GM21360 (cell line): ENCODE results near the gene FOXO1.

Source experiments
- ATAC-seq: cut with Tn5 transposase; IDR thresholded peaks from one replicate; pipeline ENCODE4 v1.9.1; 2021; ENCODE audit warnings: mild to moderate bottlenecking, moderate library complexity; ENCODE audit not compliant: unreplicated experiment

FOXO1 gene

GRCh38 chr13:40640202-40640601 lies 26.2 kb downstream of the FOXO1 start:
- no peak for ATAC-seq

GRCh38 chr13:40639221-40639681 lies 27.2 kb downstream of the FOXO1 start:
- no peak for ATAC-seq

GRCh38 chr13:40637643-40638042 lies 28.8 kb downstream of the FOXO1 start:
- no peak for ATAC-seq

GRCh38 chr13:40635315-40635995 lies 31.0 kb downstream of the FOXO1 start:
- no peak for ATAC-seq

GRCh38 chr13:40632915-40633314 lies 33.5 kb downstream of the FOXO1 start:
- ATAC-seq = no peak

- ATAC-seq = no peak
Observed at GRCh38 chr13:40631605-40632004, 34.8 kb downstream of the FOXO1 start.

GRCh38 chr13:40629678-40630384 lies 36.6 kb downstream of the FOXO1 start:
- peak; percentile 89 for ATAC-seq

GRCh38 chr13:40626977-40627376 lies 39.5 kb downstream of the FOXO1 start:
- ATAC-seq = no peak

- no peak for ATAC-seq
Observed at GRCh38 chr13:40626561-40626960, 39.9 kb downstream of the FOXO1 start.

- ATAC-seq = no peak
Observed at GRCh38 chr13:40624986-40625385, 41.5 kb downstream of the FOXO1 start.

GRCh38 chr13:40624383-40624782 lies 42.1 kb downstream of the FOXO1 start:
- ATAC-seq = no peak

GRCh38 chr13:40622761-40623160 lies 43.7 kb downstream of the FOXO1 start:
- ATAC-seq = no peak

GRCh38 chr13:40622246-40622645 lies 44.2 kb downstream of the FOXO1 start:
- no peak for ATAC-seq

GRCh38 chr13:40619479-40619814 lies 47.0 kb downstream of the FOXO1 start:
- ATAC-seq = no peak

GRCh38 chr13:40618581-40619478 lies 47.6 kb downstream of the FOXO1 start:
- ATAC-seq = no peak

GRCh38 chr13:40617801-40618356 lies 48.6 kb downstream of the FOXO1 start:
- no peak for ATAC-seq

- no peak for ATAC-seq
Observed at GRCh38 chr13:40615619-40616018, 50.8 kb downstream of the FOXO1 start.

- no peak for ATAC-seq
Observed at GRCh38 chr13:40613914-40614313, 52.5 kb downstream of the FOXO1 start.

GRCh38 chr13:40613192-40613818 lies 53.1 kb downstream of the FOXO1 start:
- ATAC-seq = no peak

GRCh38 chr13:40612041-40612440 lies 54.4 kb downstream of the FOXO1 start:
- ATAC-seq = no peak

- ATAC-seq = no peak
Observed at GRCh38 chr13:40611635-40612034, 54.8 kb downstream of the FOXO1 start.
